ENCODE data around the gene THADA. TPM values are rescaled to one million over a fixed set of nuclear protein-coding genes. Genes with fewer than 3 reads are reported as not detected.
"Not testable (repeated sequence)": the region's sequence is repeated elsewhere in the genome, so short reads cannot be mapped to it uniquely, and the experiment has no call there.

THADA gene
- total RNA-seq, 1 donor from 2014 or later = 38.0 TPM

DNA sequence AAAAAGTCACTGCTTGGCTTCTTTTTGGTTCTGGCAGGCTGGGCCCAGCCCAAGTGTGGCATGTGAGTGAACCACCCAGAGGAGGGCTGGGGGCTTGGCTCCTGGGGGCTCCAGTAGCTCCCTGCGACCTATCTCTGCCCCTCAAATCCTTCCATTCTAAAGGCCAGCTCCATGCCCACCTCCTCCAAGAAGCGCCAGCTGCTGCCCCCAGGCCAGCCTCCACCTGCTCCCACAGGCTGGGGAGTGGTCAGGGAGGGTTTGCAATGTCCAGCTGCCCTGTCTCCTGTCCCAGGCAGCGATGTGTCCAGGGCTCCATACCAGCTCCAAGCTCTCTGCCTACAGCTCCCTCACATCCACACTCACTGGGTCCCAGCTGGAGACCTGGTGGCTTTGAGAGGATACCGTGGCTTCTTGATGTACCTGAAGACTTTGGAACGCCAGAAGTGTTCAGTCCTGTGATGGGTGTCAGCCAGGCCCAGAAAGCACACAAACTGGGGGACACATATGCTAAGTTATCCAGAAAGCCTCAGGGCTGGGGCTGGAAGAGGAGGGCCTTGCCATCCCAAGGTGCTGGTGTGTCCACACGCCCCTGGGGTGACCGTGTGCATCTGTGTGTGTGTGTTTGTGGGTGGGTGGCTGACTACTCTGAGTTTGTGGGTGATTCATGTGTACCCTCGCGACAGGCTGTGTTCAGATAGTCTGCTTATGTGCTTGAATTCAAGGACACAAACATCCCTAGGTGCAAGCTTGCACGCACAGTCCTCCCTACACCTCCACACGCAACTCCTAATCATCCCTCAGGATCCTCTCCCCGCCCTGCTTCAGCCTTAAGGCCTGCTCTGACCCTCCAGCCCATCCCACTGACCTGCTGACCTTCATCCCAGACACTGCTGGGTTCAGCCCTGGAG is 402.8 kb downstream of the THADA start:
- DNase-seq (ENCODE audit: low spot score) = no peak

DNA sequence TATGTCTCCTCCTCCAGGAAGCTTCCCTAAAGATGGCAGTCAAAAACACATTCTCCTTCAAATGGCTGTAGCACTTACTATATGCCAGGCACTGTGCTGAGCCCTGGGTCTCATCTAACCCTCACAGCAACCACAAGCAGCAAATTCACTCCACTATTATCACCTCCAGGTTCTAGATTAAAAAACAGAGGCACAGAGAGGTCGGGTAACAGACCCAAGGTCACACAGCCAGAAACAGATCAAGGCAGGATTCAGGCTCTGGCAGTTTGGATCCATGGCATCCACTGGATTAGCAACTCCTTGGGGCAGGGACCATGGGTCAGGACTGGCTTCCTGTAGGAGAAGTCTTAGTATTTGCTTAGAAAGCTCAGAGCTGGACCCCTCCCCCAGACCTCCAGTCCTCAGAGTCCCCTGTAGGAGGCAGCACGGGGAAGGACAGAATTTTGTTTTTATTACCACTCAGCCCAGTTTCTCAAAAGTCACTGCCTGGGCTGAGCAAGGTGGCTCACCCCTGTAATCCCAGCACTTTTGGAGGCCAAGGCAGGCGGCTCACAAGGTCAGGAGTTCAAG is 403.8 kb downstream of the THADA start:
- no peak for DNase-seq (ENCODE audit: low spot score)

DNA sequence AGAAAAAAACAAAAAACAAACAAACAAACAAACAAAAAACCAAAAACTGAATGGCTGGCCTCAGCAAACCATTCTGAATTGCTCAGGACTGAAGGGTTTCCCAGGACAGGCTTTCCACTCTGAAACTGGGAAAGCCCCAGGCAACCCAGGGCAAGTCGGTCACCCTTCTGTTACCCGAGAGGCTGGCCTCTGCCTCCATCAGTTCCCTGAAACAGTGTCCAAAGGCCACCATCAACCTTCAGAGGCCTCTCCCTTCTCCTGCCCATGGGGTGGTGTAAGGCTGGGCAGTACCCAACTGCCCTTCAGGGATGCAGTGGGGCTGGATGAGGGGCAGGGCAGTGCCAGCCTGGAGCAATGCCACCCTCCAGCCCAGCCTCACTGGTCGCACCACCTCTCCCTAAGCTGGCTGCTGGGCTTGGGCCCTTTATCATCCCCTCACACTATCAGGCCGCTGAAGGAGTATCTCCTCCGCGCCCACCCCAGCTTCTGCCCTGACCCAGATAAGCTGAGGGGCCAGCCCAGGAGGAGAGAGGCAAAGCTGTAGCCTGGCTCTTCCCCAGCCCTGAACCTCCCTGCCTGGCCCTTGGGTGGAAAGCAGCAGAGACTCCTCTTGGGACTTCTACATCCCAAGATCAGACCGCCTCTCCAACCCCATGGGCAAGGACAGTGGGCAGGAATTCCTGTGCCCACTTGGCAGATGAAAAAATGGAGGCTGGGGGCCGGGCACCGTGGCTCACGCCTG is 405.4 kb downstream of the THADA start:
- no peak for DNase-seq (ENCODE audit: low spot score)

DNA sequence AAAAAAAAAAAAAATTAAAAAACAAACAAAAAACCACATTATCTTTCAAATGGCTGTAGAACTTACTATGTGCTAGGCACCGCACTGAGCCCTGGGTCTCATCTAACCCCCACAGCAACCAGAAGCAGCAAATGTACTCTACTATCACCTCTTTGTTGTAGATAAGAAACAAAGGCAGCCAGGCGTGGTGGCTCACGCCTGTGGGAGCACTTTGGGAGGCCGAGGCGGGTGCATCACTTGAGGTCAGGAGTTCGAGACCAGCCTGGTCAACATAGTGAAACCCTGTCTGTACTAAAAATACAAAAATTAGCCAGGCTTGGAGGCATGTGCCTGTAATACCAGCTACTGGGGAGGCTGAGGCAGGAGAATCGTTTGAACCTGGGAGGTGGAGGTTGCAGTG is 406.0 kb downstream of the THADA start:
- not testable (repeated sequence) for DNase-seq (ENCODE audit: low spot score)

DNA sequence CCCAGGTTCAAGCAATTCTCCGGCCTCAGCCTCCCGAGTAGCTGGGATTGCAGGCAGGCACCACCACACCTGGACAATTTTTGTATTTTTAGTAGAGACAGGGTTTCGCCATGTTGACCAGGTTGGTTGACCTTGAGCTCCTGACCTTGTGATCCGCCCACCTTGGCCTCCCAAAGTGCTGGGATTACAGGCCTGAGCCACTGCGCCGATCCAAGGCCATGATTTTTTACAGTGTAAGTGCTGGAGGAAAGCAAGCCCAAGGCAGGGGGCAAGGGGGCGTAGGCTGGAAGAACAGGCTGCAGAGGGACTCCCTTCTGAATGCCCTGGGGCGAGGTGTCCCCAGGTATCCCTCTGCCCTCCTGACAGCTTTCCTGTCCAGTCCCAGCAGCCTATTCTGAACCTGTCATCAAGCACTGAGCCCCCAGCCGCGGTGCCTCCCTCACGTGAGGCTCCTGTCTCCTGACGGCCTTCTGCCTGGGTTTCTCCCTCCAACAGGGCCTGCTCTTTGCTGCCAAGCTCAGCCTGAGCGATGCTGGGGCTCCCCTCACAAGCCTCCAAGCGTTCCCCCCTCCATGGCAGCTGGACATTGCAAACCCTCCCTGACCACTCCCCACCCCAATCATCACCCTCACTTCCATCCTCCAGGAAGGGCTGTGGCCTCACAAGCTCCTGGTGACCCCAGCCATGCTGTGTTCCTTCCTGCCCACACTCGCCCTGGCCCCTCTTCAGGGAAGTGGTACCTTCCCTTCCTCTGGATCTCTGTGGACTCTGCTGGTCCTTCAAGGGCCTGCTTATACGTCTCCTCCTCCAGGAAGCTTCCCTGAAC is 407.1 kb downstream of the THADA start:
- no peak for DNase-seq (ENCODE audit: low spot score)

DNA sequence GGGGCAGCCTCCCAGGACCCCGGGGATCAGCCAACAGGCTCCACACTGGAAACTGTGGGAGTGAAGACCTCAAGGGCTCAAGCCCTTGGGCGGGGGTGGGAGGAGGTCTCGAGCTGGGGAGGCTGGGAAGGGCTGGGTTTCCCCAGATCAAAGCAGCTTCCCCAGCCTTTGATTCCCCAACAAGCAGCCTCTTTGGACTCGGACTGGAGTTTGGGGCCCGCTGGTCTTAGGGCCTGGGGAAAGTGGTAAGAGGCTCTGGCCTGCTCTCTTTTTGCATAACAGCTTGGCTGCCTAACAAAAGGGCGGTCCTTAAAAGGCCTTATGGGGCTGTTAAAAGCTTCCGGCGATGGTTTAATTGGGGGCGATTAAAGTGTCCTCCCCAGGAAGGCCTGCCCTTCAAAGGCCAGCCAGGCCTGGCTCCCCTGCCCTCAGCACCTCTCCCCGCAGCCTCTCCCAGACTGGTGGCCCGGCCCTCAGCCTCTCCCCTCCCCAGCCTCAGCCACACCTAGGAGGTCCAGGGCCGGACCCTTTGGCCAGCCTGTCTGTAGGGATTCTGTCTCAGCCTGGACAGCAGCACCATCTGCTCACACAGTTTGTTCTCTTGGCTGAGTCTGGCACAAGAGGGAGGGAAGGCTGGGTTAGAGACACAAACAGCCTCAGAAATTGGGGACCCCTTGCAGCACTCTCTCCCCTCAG is 409.0 kb downstream of the THADA start:
- DNase-seq (ENCODE audit: low spot score) = no peak

DNA sequence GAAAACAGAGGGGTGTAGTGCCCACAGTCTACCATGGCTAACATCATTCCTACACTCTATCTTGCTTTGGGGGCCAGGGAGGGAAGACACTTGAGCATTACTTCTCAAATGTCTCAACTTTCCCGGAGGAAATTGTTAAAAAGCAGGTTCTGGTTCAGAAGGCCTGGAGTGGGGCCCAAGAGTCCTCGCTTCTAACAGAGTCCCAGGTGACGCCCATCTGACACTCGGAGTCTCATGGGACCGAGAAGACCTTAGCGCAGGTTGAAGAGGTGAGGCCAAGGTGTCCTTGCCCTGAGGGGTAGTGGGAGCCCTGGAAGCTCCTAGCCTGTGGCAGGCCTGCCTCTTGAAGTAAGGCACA is 409.5 kb downstream of the THADA start:
- no peak for DNase-seq (ENCODE audit: low spot score)

DNA sequence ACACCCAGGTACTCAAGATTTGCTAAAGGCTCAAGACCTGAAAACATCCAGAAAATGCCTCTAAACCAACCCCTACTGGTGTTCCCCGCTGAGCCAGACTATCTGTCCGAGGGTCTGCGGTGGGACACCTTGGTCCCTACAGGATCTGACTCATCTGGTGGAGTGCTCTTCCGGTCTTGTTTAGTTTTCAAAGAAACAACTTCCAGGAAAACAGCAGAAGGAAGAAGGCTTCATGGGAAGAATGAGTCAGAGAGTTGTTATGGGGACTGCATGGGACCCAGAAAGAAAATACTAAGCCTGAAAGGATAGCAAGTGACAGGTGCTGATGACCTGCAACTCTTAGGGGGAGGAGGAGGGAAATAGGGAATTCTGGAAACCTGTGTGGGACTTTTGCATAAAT is 410.7 kb downstream of the THADA start:
- no peak for DNase-seq (ENCODE audit: low spot score)

DNA sequence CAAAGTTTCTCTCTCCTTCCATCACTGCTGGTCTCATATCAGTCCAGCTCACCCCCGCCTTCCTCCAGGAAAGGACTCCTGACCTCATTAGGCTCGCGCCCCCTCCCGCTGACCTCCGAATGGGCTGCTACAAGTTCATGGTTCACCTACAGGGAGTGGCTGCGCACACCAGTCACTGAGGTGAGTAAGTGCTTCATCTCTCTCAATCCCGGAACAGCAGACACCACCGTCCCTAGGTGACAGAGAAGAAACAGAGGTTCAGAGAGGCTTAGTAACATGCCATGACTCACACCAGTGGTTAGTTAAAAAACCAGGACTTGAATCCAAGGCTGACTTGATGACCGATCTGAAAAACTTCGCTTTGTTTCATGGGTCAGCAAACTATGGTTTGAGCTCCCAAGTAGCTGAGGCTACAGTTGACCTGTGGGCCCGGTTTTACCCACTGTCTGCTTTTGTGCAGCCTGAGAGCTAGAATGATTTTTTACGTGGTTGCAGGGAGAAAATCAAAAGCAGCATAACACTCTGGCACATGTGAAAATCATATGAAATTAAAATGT is 411.4 kb downstream of the THADA start:
- no peak for DNase-seq (ENCODE audit: low spot score)

DNA sequence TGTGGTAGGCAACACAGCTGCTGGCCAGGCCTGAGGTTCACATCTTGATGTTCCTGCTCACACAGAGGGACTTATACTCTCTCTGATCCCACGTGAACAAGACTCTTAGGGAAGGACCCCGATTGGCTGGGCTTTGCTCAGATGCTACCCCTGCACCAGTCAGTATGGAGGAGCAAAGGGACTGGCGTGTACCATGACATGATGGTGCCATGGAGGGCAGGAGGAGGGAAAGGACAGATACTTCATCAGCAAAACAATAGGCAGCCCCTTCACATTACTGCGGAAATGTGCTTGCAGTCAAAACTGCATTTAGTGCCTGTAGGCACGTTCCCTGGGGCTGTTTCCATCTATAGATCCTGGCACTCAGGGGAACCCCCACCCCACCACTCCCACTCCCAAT is 412.1 kb downstream of the THADA start:
- DNase-seq (ENCODE audit: low spot score) = no peak

DNA sequence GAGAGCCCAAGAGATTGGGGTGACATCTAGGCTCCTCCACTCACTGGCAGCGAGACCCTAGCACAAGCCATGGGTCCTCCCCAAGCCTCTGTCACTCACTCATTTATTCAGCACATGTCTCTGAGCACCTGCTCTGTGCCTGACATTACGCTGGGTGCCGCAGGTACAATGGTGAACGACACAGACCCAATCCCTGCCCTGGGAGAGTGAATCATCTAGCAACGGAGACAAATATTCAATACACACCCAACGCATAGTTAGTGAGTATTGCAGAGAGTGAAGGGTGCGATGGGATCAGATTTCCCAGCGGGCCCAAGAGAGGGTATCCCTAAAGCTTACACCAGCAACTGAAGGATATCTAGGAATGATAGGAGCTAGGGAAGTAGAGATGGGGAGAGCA is 414.9 kb downstream of the THADA start:
- DNase-seq (ENCODE audit: low spot score) = no peak

Other genes with a start within 250 kb of the THADA start
- 11.4 TPM for gene PLEKHH2, start 41.2 kb upstream of the THADA start, total RNA-seq
- gene C1GALT1C1L, start 80.4 kb upstream of the THADA start, total RNA-seq = 2.5 TPM
- 7.4 TPM for gene DYNC2LI1, start 178.0 kb upstream of the THADA start, total RNA-seq
- not detected for gene ABCG5, start 242.8 kb upstream of the THADA start, total RNA-seq
- not detected for gene ABCG8, start 242.9 kb upstream of the THADA start, total RNA-seq